Transverse colon (tissue), 4 donors: ENCODE results near the gene ATRN. TPM values are rescaled to one million over a fixed set of nuclear protein-coding genes. Genes with fewer than 3 reads are reported as not detected.

Experiments used
- DNase-seq: peaks from one replicate; pipeline ENCODE4 v3.0.0-alpha.2; 2019
- H3K27ac ChIP-seq, 4 donors: fragments of 200-600 bp; sonication (generic); 2 replicates each; pipeline ENCODE4 v1.5.1; 2016 to 2018; ENCODE audit warnings: inconsistent platforms in 4 of 4
- H3K27me3 ChIP-seq: fragments of 200-600 bp; sonication (generic); 2 replicates; pipeline ENCODE4 v1.5.1; 2017; ENCODE audit warnings: inconsistent platforms
- H3K36me3 ChIP-seq, 4 donors: fragments of 200-600 bp; sonication (generic); 2 replicates each; pipeline ENCODE4 v1.5.1; 2017 to 2019; ENCODE audit warnings: inconsistent platforms in 4 of 4
- H3K4me1 ChIP-seq, 4 donors: fragments of 200-600 bp; sonication (generic); 2 replicates each; pipeline ENCODE4 v1.5.1; 2017 to 2020; ENCODE audit warnings: inconsistent platforms in 4 of 4
- H3K4me3 ChIP-seq, 4 donors: fragments of 200-600 bp; sonication (generic); 1 replicate in 1 of 4; 2 replicates in 3 of 4; pipeline versions ENCODE4 v1.5.1 to v1.6.1; 2017 to 2019; ENCODE audit warnings: inconsistent platforms in 4 of 4
- H3K9me3 ChIP-seq, 2 donors: fragments of 200-600 bp; sonication (generic); 2 replicates each; pipeline ENCODE4 v1.5.1; 2017 to 2019; ENCODE audit warnings: inconsistent platforms in 2 of 2
- EP300 ChIP-seq: sonication (generic); formaldehyde crosslinking; IDR thresholded peaks from one replicate; pipeline ENCODE4 v1.6.1; 2017; ENCODE audit warnings: antibody characterized with exemption, low read depth
- POLR2A ChIP-seq: fragments of 450-650 bp; IDR thresholded peaks from one replicate; pipeline ENCODE4 v1.6.1; 2016; ENCODE audit warnings: antibody characterized with exemption, mild to moderate bottlenecking, moderate library complexity
- POLR2AphosphoS5 ChIP-seq, 3 donors: sonication (generic); formaldehyde crosslinking; IDR thresholded peaks; one replicate each; pipeline ENCODE4 v1.6.1; 2016; ENCODE audit warnings: antibody characterized with exemption in 3 of 3
- WGBS, 2 donors: methylation state at CpG; one replicate each; pipeline ENCODE4 v1.1.5; 2018; ENCODE audit warnings: low coverage in 1 of 2; 5-methylcytosine and 5-hydroxymethylcytosine counted together
- in situ Hi-C, 4 donors: fragments of 200-750 bp; cut with MboI; loops; one replicate each; pipeline versions ENCODE4 v1.15.0 to v1.15.1; 2017; ENCODE audit warnings: low sequenced_read_pairs in 3 of 4, low pct_ligation_motif_present in 1 of 4, low pct_unique_long_range_greater_than_20kb in 1 of 4
- intact Hi-C: fragments of 100-400 bp; cut with DNase I; formaldehyde crosslinking; loops from one replicate; pipeline ENCODE4 v1.15.1; 2023; ENCODE audit warnings: low total_unique reads
- total RNA-seq, 4 donors: library from RNA; depleted of rRNA; stranded (reverse); fragments of >200 nt; gene quantifications; one replicate each; pipeline ENCODE4 v1.1.0, GENCODE V29; 2016
- TF ChIP-seq, protein P1 (sequence below), 5 experiments: fragments of 200-600 bp in 3 of 5; fragments of 450-650 bp in 2 of 5; sonication (generic) in 3 of 5; IDR thresholded peaks; 1 replicate in 2 of 5; 2 replicates in 3 of 5; pipeline ENCODE4 v1.5.1; 2016 to 2017; ENCODE audit warnings: antibody characterized with exemption in 5 of 5, inconsistent platforms in 3 of 5, mild to moderate bottlenecking in 2 of 5, moderate library complexity in 1 of 5

ATRN gene
- total RNA-seq, 4 donors from 2014 or later: 6.8 to 24.7 (median 15.9) TPM

DNA sequence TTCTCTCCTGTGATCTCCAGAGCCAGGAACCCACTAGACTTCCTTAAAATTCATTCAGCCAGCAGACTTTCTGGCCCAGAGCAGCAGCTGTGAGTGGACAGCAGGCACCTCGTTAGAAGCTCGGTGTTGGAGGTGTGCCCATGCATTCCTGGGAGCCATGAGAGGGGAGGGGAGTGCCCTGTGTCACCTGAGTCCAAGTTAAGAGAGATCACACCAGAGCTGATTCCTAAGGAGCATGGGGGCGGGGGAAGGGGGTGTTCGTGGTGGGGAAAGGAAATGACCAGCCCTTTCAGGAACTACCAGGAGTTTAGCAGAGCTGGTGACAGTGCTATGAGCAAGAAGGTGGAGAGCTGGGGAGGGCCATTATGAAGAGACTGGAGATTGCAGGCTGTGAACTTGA, 145.4 kb downstream of the ATRN start:
- 75 to 90% methylated on average over 2 to 4 of the region's 4 CpGs for WGBS, 2 donors
- TF ChIP-seq, protein P1, sequence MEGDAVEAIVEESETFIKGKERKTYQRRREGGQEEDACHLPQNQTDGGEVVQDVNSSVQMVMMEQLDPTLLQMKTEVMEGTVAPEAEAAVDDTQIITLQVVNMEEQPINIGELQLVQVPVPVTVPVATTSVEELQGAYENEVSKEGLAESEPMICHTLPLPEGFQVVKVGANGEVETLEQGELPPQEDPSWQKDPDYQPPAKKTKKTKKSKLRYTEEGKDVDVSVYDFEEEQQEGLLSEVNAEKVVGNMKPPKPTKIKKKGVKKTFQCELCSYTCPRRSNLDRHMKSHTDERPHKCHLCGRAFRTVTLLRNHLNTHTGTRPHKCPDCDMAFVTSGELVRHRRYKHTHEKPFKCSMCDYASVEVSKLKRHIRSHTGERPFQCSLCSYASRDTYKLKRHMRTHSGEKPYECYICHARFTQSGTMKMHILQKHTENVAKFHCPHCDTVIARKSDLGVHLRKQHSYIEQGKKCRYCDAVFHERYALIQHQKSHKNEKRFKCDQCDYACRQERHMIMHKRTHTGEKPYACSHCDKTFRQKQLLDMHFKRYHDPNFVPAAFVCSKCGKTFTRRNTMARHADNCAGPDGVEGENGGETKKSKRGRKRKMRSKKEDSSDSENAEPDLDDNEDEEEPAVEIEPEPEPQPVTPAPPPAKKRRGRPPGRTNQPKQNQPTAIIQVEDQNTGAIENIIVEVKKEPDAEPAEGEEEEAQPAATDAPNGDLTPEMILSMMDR (IDR thresholded peaks at IDR 0.05): no peak
- TF ChIP-seq POLR2AphosphoS5 (IDR thresholded peaks at IDR 0.05) (no peak), POLR2A (no peak), EP300 (no peak)
- no peaks in the 10 kb centered on the region for H3K27me3 ChIP-seq

DNA sequence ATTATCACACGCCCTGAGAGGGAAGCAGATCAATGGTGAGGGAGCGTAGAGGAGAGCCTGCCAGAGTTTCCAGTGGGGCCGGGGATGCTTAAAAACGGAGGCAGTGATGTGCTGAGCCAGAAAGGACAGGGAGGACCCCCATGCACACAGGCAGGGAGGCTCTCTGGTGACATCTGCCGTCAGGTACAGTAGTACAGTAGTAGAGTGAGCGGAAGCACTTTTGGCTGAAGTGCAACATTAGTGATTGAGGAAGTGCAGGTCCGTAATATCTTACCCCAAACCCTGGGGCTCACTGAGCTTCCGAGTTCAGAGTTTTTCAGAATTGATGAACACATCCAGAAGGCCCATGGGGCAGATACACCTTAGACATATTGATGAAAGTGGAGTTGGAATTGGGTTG, 150.3 kb downstream of the ATRN start:
- no peaks in the 10 kb centered on the region for H3K36me3 ChIP-seq
- intact Hi-C loops: no loop called here
- 97 to 100% methylated on average over 2 to 8 of the region's 8 CpGs for WGBS, 2 donors

More for the DNA sequence above, 145.4 kb downstream of the ATRN start:
- Histone ChIP-seq H3K4me1 (no peaks in the 10 kb centered on the region), H3K4me3 (no peak overlapping the region), H3K9me3 (no peaks in the 10 kb centered on the region), H3K36me3 (no peaks in the 10 kb centered on the region), H3K27ac (no peak overlapping the region)
- in situ Hi-C loops: no loop called here
- intact Hi-C loops: no loop called here
- DNase-seq: no peak

DNA sequence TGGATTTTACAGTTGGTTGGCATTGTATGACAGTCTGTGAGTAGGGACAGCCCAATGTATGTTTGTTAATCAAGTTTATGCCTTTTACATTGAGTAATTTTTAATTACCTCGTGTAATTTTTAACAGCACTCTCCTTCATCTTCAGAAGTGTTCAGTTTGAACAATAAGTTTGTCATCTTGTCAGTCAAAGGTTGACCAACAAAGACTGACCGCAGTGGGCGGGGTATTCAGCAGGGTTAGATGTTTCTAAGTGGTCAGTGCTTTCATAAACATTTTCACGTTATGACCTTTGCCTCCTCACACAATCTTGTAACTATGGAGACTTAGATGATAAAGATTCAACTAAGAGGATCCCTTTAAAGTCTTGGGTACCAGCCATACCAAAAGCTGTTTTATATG, 151.6 kb downstream of the ATRN start:
- Histone ChIP-seq H3K9me3 (no peaks in the 10 kb centered on the region), H3K27me3 (no peaks in the 10 kb centered on the region), H3K4me1 (no peaks in the 10 kb centered on the region), H3K4me3 (no peak overlapping the region), H3K27ac (no peak overlapping the region), H3K36me3 (no peaks in the 10 kb centered on the region)
- intact Hi-C loops (no loop called here), in situ Hi-C loops (no loop called here)
- TF ChIP-seq, protein P1 (IDR thresholded peaks at IDR 0.05): no peak
- TF ChIP-seq POLR2AphosphoS5 (IDR thresholded peaks at IDR 0.05) (no peak), POLR2A (no peak), EP300 (no peak)
- 82 to 86% methylated on average over 4 of the region's 4 CpGs for WGBS, 2 donors
- no peak for DNase-seq

More for the DNA sequence above, 150.3 kb downstream of the ATRN start:
- H3K4me3 ChIP-seq: no peak overlapping the region
- no peaks in the 10 kb centered on the region for H3K4me1 ChIP-seq
- in situ Hi-C loops: no loop called here
- no peak overlapping the region for H3K27ac ChIP-seq
- no peaks in the 10 kb centered on the region for H3K27me3 ChIP-seq
- no peak for DNase-seq
- TF ChIP-seq POLR2A (no peak), POLR2AphosphoS5 (IDR thresholded peaks at IDR 0.05) (no peak), EP300 (no peak)
- TF ChIP-seq, protein P1 (IDR thresholded peaks at IDR 0.05): no peak
- no peaks in the 10 kb centered on the region for H3K9me3 ChIP-seq

DNA sequence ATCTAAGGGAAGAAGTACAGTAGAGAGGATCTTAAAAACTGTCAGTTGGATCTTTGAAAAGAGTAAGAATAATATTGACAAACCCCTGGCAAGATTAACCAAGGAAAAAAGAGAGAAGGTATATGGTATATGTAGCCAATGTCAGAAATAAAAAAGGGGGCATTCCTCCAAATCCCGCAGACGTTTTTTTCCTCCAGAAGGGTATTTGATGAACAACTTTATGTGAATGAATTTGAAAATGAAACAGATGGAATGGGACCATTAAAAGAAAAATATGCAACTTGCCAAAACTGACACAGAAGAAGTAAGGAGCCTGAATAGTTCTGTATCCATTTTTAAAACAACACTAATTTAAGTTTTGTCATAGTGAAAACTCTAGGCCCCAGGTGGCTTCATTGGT, 156.7 kb downstream of the ATRN start:
- H3K9me3 ChIP-seq: no peaks in the 10 kb centered on the region
- in situ Hi-C loops (no loop called here), intact Hi-C loops (no loop called here)
- no peaks in the 10 kb centered on the region for H3K36me3 ChIP-seq
- no peak overlapping the region for H3K27ac ChIP-seq
- DNase-seq: no peak
- no peaks in the 10 kb centered on the region for H3K4me1 ChIP-seq
- TF ChIP-seq, protein P1 (IDR thresholded peaks at IDR 0.05): no peak
- TF ChIP-seq EP300 (no peak), POLR2A (no peak), POLR2AphosphoS5 (IDR thresholded peaks at IDR 0.05) (no peak)
- no peak overlapping the region for H3K4me3 ChIP-seq
- H3K27me3 ChIP-seq: no peaks in the 10 kb centered on the region
- 88 to 89% methylated on average over 2 of the region's 2 CpGs for WGBS, 2 donors
